Esophagus muscularis mucosa (tissue), 4 donors: ENCODE data around the gene CXorf58.

Source experiments
- EP300 ChIP-seq: sonication (generic); formaldehyde crosslinking; IDR thresholded peaks from one replicate; pipeline ENCODE4 v1.6.1; 2017; ENCODE audit warnings: antibody characterized with exemption
- POLR2A ChIP-seq: fragments of 450-650 bp; IDR thresholded peaks from one replicate; pipeline ENCODE4 v1.6.1; 2017; ENCODE audit warnings: antibody characterized with exemption, moderate library complexity, mild to moderate bottlenecking, low read depth
- TF ChIP-seq, protein P1 (sequence below), 3 experiments: fragments of 200-600 bp in 2 of 3; fragments of 450-650 bp in 1 of 3; sonication (generic) in 2 of 3; IDR thresholded peaks; one replicate each; pipeline ENCODE4 v1.5.1; 2017 to 2019; ENCODE audit warnings: antibody characterized with exemption in 3 of 3, mild to moderate bottlenecking in 2 of 3, moderate library complexity in 1 of 3

DNA sequence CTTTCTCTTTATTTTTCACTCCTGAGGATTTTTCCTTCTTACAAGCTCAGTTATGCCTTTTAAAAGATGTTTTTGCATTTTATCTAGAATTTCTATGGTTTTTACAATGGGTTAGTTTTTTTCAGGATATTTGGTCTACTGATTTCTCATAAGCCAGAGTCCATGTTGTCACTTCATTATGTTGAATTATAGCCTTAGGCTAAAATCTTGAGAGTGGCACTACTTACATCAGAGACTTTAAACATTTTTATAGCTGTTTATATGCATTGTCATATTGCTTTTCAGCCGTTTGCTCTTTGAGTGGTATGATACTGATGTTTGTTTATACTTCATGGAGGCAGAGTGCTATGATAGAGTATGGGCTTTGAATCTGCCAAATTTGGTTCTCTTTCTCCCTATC, 36.4 kb downstream of the CXorf58 start:
- TF ChIP-seq EP300 (no peak), POLR2A (no peak)
- TF ChIP-seq, protein P1, sequence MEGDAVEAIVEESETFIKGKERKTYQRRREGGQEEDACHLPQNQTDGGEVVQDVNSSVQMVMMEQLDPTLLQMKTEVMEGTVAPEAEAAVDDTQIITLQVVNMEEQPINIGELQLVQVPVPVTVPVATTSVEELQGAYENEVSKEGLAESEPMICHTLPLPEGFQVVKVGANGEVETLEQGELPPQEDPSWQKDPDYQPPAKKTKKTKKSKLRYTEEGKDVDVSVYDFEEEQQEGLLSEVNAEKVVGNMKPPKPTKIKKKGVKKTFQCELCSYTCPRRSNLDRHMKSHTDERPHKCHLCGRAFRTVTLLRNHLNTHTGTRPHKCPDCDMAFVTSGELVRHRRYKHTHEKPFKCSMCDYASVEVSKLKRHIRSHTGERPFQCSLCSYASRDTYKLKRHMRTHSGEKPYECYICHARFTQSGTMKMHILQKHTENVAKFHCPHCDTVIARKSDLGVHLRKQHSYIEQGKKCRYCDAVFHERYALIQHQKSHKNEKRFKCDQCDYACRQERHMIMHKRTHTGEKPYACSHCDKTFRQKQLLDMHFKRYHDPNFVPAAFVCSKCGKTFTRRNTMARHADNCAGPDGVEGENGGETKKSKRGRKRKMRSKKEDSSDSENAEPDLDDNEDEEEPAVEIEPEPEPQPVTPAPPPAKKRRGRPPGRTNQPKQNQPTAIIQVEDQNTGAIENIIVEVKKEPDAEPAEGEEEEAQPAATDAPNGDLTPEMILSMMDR (IDR thresholded peaks at IDR 0.05) = no peak
